ENCODE measurements around the gene NAT16. TPM values are rescaled to one million over a fixed set of nuclear protein-coding genes. Genes with fewer than 3 reads are reported as not detected.

NAT16 gene
- total and polyA plus RNA-seq, 10 of the 15 experiments (the other 5 are each of a cell fraction or from before 2014, with no cell fraction given), result not detected

DNA sequence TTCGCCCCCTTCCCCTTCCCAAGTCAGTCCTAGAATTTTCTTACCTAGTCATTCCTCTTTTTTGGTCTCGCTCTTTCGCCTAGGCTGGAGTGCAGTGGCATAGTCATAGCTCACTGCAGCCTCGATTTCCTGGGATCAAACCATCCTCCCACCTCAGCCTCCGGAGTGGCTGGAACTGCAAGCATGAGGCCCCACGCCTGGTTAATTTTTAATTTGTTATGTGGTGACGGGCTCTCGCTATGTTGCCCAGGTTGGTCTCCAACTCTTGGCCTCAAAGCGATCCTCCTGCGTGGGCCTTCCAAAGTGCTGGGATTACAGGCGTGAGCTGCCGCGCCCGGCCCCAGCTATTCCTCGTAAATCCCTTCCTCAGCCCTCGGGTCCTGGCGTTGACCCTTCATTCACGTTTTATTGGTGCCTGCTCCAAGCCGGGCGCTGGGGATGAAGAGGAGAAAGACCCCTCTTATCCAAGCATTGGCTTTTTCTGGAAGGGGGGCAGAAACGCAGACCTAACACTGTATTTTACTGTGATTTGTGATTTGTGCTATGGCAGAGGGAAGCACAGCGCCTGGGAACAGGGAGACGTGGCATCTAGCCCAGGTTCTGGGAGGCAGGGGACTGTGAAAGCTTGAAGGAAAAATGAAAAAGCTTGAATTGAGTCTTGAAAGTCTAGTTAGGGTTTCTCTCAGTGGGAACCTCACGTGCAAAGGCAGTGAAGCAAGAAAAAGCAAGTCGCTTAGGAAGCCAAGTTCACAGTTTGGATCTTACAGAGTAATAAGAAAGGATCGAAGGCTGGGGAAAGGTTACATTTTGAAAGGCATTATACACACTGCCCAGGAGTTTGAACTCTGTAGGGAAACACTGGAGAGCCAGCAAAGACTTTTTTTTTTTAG is 38.4 kb upstream of the NAT16 start (continued):
- TF ChIP-seq, protein P1, sequence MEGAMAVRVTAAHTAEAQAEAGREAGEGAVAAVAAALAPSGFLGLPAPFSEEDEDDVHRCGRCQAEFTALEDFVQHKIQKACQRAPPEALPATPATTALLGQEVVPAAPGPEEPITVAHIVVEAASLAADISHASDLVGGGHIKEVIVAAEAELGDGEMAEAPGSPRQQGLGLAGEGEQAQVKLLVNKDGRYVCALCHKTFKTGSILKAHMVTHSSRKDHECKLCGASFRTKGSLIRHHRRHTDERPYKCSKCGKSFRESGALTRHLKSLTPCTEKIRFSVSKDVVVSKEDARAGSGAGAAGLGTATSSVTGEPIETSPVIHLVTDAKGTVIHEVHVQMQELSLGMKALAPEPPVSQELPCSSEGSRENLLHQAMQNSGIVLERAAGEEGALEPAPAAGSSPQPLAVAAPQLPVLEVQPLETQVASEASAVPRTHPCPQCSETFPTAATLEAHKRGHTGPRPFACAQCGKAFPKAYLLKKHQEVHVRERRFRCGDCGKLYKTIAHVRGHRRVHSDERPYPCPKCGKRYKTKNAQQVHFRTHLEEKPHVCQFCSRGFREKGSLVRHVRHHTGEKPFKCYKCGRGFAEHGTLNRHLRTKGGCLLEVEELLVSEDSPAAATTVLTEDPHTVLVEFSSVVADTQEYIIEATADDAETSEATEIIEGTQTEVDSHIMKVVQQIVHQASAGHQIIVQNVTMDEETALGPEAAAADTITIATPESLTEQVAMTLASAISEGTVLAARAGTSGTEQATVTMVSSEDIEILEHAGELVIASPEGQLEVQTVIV (IDR thresholded peaks at IDR 0.05; ENCODE audit: borderline replicate concordance, partially characterized antibody), result peak; percentile 3
- no peak for TF ChIP-seq POLR2AphosphoS2 (IDR thresholded peaks at IDR 0.05; ENCODE audit: low read depth, low read length)
- TF ChIP-seq TBL1XR1 (IDR thresholded peaks at IDR 0.05; ENCODE audit: low read depth, low read length), result 0 out of 2 replicates have a peak, but pooled peaks have one; percentile 9

DNA sequence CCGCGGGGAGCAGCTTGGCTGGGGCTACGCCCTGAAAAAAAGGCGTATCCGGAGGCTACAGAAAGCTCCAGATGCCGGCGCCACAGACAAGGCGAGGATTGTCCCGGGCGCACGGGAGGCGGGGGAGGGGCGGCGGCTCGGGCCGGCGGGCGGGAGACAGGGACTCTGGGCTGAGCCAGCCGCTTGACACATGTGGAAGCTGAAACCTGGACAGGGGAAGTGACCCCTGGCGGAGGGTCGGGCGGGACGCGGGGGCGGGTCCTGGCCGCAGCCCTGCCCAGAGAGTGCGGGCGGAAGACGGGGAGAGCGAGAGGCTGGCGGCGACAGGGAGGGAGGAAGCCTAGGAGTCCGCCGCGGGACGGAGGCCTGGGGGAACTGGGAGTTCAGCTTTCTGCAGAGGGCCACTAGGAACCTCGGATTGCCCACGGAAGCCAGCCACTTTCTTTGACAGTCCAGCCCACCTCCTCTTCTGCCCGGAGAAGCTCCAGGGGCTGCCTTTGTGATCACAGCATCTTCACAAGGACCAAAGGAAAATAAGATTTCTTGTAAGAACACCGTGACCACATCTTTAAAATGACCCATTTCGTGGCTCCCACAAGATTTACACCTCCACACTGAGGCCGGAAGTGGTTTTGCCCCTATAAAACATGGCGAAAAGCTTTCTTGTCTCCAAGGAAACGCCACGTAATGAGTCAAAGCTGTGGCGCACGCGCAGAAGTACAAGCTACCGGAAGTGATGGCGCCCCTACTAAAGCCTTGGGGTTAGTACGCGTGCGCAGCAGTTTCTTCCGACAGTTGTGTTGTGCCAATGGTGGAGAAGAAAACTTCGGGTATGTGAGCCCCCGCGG is 37.5 kb upstream of the NAT16 start, which contains the start of the genes PLOD3 and ZNHIT1:
Gene PLOD3 (minus strand): TSS at position 194 of the 848 bp plus-strand sequence. CDS start 307 bp downstream, outside the sequence.
Gene ZNHIT1 (plus strand): TSS at position 778 of the 848 bp plus-strand sequence. CDS start 31 bp downstream, at position 809.
- peak within 1 kb of the TSS; percentile 89 for H3K4me2 ChIP-seq (ENCODE audit: control insufficient read depth, insufficient read depth)
- peaks cover 5% of the 10 kb centered on the region for H3K4me1 ChIP-seq (ENCODE audit: control insufficient read depth, insufficient read depth, low read length)
- peaks cover 30% of the 10 kb centered on the region for H3K79me2 ChIP-seq (ENCODE audit: control insufficient read depth, insufficient read depth, low read length)
- peak within 1 kb of the TSS; percentile 88 for H3K9ac ChIP-seq (ENCODE audit: control insufficient read depth, insufficient read depth, low read length)
- FAIRE-seq, result peak; percentile 99
- H3K27me3 ChIP-seq (replicated peaks in 1 of 2; ENCODE audit: control insufficient read depth in 2 of 2, insufficient read depth in 2 of 2, low read length in 1 of 2), result no peaks in the 10 kb centered on the region
- H3K36me3 ChIP-seq (ENCODE audit: control insufficient read depth in 2 of 2, insufficient read depth in 2 of 2, low read length in 1 of 2), result peaks cover 0 to 2% of the 10 kb centered on the region in 2 experiments; a peak in 2 of 4 replicates
- in situ Hi-C loops (cut with MboI) (no loop called here), intact Hi-C loops (cut with micrococcal nuclease; ENCODE audit: unreplicated experiment) (loop anchor here (1.0 kb wide), 1 partner anchor 27 kb away; no protein-coding TSS in a partner anchor)
- H2AFZ ChIP-seq (ENCODE audit: control insufficient read depth, low read depth, low read length), result peak within 1 kb of the TSS; percentile 95
- H3K9me3 ChIP-seq (replicated peaks; ENCODE audit: control insufficient read depth, insufficient read depth, low read length), result no peaks in the 10 kb centered on the region
- peak; percentile 92 for ATAC-seq
- ChIA-PET SMC1A (ENCODE audit: uncharacterized antibody, unreplicated experiment) (interaction anchor here (0.6 to 3.6 kb wide), 14 partner anchors 14 to 346 kb away, joined by 3 to 19 read pairs (median 4); partner anchors contain the start of genes FIS1, MOGAT3 and SERPINE1), POLR2A (interaction anchor here (0.6 to 2.1 kb wide), 17 partner anchors 8 to 605 kb away, joined by 3 to 12 read pairs (median 4); partner anchors contain the start of genes IFT22, MOSPD3, SLC12A9 and TRIM56), RAD21 (ENCODE audit: unreplicated experiment) (interaction anchor here (0.6 to 3.9 kb wide), 10 partner anchors 23 to 500 kb away, joined by 3 to 37 read pairs (median 4); partner anchors contain the start of gene FIS1), CTCF (interaction anchor here (0.5 to 3.8 kb wide), 23 partner anchors 11 to 740 kb away, joined by 3 to 63 read pairs (median 3); partner anchors contain the start of genes FIS1, IFT22 and SLC12A9)
- DNase-seq (ENCODE audit: low read depth, low spot score), result peak; percentile 96
- 1% methylated on average over 27 of the region's 57 CpGs for WGBS (ENCODE audit: insufficient coverage, insufficient replicate concordance, low lambda C conversion rate, missing lambda C conversion rate)
- peak within 1 kb of the TSS; percentile 88 for H3K4me3 ChIP-seq
- BruUV-seq (replicated peaks), result no TSS peak
- peak within 1 kb of the TSS; percentile 88 for H3K27ac ChIP-seq (ENCODE audit: control insufficient read depth, insufficient read depth)
- H4K20me1 ChIP-seq (ENCODE audit: control insufficient read depth, insufficient read depth), result no peaks in the 10 kb centered on the region
- TF ChIP-seq NFXL1 (IDR thresholded peaks at IDR 0.05; ENCODE audit: borderline replicate concordance) (no peak), ZNF217 (IDR thresholded peaks at IDR 0.05) (no peak), ZNF207 (IDR thresholded peaks at IDR 0.05; ENCODE audit: borderline replicate concordance) (peak; percentile 18; the same call in 1 of the 2 replicates), POU2F2 (IDR thresholded peaks at IDR 0.05; ENCODE audit: borderline replicate concordance, low read depth, low read length) (peak; percentile 24; the same call in 1 of the 3 replicates), JUND (IDR thresholded peaks at IDR 0.05; ENCODE audit: low read depth, low read length) (no peak), TCF7 (IDR thresholded peaks at IDR 0.05; ENCODE audit: borderline replicate concordance) (no peak), TBL1XR1 (IDR thresholded peaks at IDR 0.05; ENCODE audit: low read depth, low read length) (0 out of 2 replicates have a peak, but pooled peaks have one; percentile 49), CHD4 (IDR thresholded peaks at IDR 0.05) (no peak), IRF4 (IDR thresholded peaks at IDR 0.05; ENCODE audit: low read depth, low read length) (no peak), SUPT20H (IDR thresholded peaks at IDR 0.05; ENCODE audit: borderline replicate concordance, control insufficient read depth, low read depth, low read length) (no peak), SMARCA5 (IDR thresholded peaks at IDR 0.05) (peak; percentile 57), MXI1 (IDR thresholded peaks at IDR 0.05; ENCODE audit: low read depth, low read length) (peak; percentile 77; the same call in 1 of the 2 replicates)
- TF ChIP-seq, protein P2, sequence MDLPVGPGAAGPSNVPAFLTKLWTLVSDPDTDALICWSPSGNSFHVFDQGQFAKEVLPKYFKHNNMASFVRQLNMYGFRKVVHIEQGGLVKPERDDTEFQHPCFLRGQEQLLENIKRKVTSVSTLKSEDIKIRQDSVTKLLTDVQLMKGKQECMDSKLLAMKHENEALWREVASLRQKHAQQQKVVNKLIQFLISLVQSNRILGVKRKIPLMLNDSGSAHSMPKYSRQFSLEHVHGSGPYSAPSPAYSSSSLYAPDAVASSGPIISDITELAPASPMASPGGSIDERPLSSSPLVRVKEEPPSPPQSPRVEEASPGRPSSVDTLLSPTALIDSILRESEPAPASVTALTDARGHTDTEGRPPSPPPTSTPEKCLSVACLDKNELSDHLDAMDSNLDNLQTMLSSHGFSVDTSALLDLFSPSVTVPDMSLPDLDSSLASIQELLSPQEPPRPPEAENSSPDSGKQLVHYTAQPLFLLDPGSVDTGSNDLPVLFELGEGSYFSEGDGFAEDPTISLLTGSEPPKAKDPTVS (IDR thresholded peaks at IDR 0.05; ENCODE audit: low read depth, low read length), result no peak

Measured in GM12878 (cell line).